ENCODE measurements around the gene MYO5B. TPM values are rescaled to one million over a fixed set of nuclear protein-coding genes. Genes with fewer than 3 reads are reported as not detected.

MYO5B gene
- total RNA-seq, 2 experiments from 2014 or later, result not detected

- Histone ChIP-seq H3K9me2 (ENCODE audit: insufficient read depth, low read length) (no peaks in the 10 kb centered on the region), H3K27ac (ENCODE audit: low read depth, low read length, poor library complexity, severe bottlenecking) (no peak overlapping the region), H3K9me3 (ENCODE audit: low read length) (no peaks in the 10 kb centered on the region), H4K20me1 (ENCODE audit: insufficient read depth, low read length) (no peaks in the 10 kb centered on the region), H2AFZ (ENCODE audit: low read length) (no peak overlapping the region), H3K4me1 (ENCODE audit: insufficient read depth, low read length, poor library complexity, severe bottlenecking) (no peaks in the 10 kb centered on the region), H3K4me3 (ENCODE audit: low read depth, low read length, poor library complexity, severe bottlenecking) (no peak overlapping the region), H3K79me2 (ENCODE audit: insufficient read depth, low read depth, low read length) (no peaks in the 10 kb centered on the region), H3K4me2 (ENCODE audit: low read length) (no peak overlapping the region), H3K36me3 (ENCODE audit: insufficient read depth, low read length) (no peaks in the 10 kb centered on the region)
- POLR2A ChIA-PET, result no interaction called here
- CTCF ChIA-PET (ENCODE audit: unreplicated experiment), result no interaction called here
- intact Hi-C loops (cut with micrococcal nuclease; ENCODE audit: unreplicated experiment), result loop anchor here (2.0 kb wide), 1 partner anchor 300 kb away; no protein-coding TSS in a partner anchor
- no TSS peak for BruUV-seq (replicated peaks)
- DNase-seq (ENCODE audit: low spot score), result no peak
- no peak; the same call in 1 of the 2 replicates for TF ChIP-seq CTCF (conservative IDR thresholded peaks at IDR 0.05; ENCODE audit: low read length)
- no peak for TF ChIP-seq EZH2phosphoT487 (IDR thresholded peaks at IDR 0.05; ENCODE audit: borderline replicate concordance, low read depth, low read length)
Measured at GRCh38 chr18:49859021-49859359, 336.0 kb downstream of the MYO5B start.

- Histone ChIP-seq H4K20me1 (ENCODE audit: insufficient read depth, low read length) (no peaks in the 10 kb centered on the region), H3K9me3 (ENCODE audit: low read length) (no peaks in the 10 kb centered on the region), H3K4me1 (ENCODE audit: insufficient read depth, low read length, poor library complexity, severe bottlenecking) (no peaks in the 10 kb centered on the region), H3K4me3 (ENCODE audit: low read depth, low read length, poor library complexity, severe bottlenecking) (no peak overlapping the region), H2AFZ (ENCODE audit: low read length) (no peak overlapping the region), H3K27ac (ENCODE audit: low read depth, low read length, poor library complexity, severe bottlenecking) (no peak overlapping the region), H3K79me2 (ENCODE audit: insufficient read depth, low read depth, low read length) (no peaks in the 10 kb centered on the region), H3K9me2 (ENCODE audit: insufficient read depth, low read length) (no peaks in the 10 kb centered on the region), H3K36me3 (ENCODE audit: insufficient read depth, low read length) (no peaks in the 10 kb centered on the region), H3K4me2 (ENCODE audit: low read length) (no peak overlapping the region)
- ChIA-PET CTCF (ENCODE audit: unreplicated experiment) (no interaction called here), POLR2A (no interaction called here)
- peak; percentile 81 for TF ChIP-seq CTCF (conservative IDR thresholded peaks at IDR 0.05; ENCODE audit: low read length)
- no peak for TF ChIP-seq EZH2phosphoT487 (IDR thresholded peaks at IDR 0.05; ENCODE audit: borderline replicate concordance, low read depth, low read length)
- no TSS peak for BruUV-seq (replicated peaks)
- intact Hi-C loops (cut with micrococcal nuclease; ENCODE audit: unreplicated experiment), result loop anchor here (1.0 to 2.0 kb wide), 2 partner anchors 300 to 348 kb away; no protein-coding TSS in a partner anchor
- DNase-seq (ENCODE audit: low spot score), result peak; percentile 37
Measured at GRCh38 chr18:49858309-49859020, 336.5 kb downstream of the MYO5B start.

- H3K9me2 ChIP-seq (ENCODE audit: insufficient read depth, low read length), result no peaks in the 10 kb centered on the region
- no TSS peak for BruUV-seq (replicated peaks)
Measured at GRCh38 chr18:49857708-49858107, 337.2 kb downstream of the MYO5B start.

More at GRCh38 chr18:49857708-49858107, 337.2 kb downstream of the MYO5B start:
- CTCF ChIA-PET (ENCODE audit: unreplicated experiment), result no interaction called here
- no peak for TF ChIP-seq EZH2phosphoT487 (IDR thresholded peaks at IDR 0.05; ENCODE audit: borderline replicate concordance, low read depth, low read length)
- TF ChIP-seq CTCF (conservative IDR thresholded peaks at IDR 0.05; ENCODE audit: low read length), result no peak
- no peak overlapping the region for H3K4me2 ChIP-seq (ENCODE audit: low read length)
- no peaks in the 10 kb centered on the region for H4K20me1 ChIP-seq (ENCODE audit: insufficient read depth, low read length)
- H3K9me3 ChIP-seq (ENCODE audit: low read length), result no peaks in the 10 kb centered on the region
- no peak for DNase-seq (ENCODE audit: low spot score)
- no peak overlapping the region for H3K4me3 ChIP-seq (ENCODE audit: low read depth, low read length, poor library complexity, severe bottlenecking)
- intact Hi-C loops (cut with micrococcal nuclease; ENCODE audit: unreplicated experiment), result loop anchor here (1.0 to 2.0 kb wide), 2 partner anchors 299 to 347 kb away; no protein-coding TSS in a partner anchor
- POLR2A ChIA-PET, result interaction anchor here (1.1 kb wide), 1 partner anchor 13 kb away, joined by 3 read pairs; no protein-coding TSS in a partner anchor
- no peak overlapping the region for H3K27ac ChIP-seq (ENCODE audit: low read depth, low read length, poor library complexity, severe bottlenecking)
- no peaks in the 10 kb centered on the region for H3K36me3 ChIP-seq (ENCODE audit: insufficient read depth, low read length)
- H3K4me1 ChIP-seq (ENCODE audit: insufficient read depth, low read length, poor library complexity, severe bottlenecking), result no peaks in the 10 kb centered on the region
- no peak overlapping the region for H2AFZ ChIP-seq (ENCODE audit: low read length)
- H3K79me2 ChIP-seq (ENCODE audit: insufficient read depth, low read depth, low read length), result no peaks in the 10 kb centered on the region
